HPDE6-E6E7 (cell line): ENCODE measurements around the gene SLC15A3.
A peak's percentile ranks its signal among the peaks of the same experiment; 100 is the strongest.
"Not testable (repeated sequence)": the region's sequence is repeated elsewhere in the genome, so short reads cannot be mapped to it uniquely, and the experiment has no call there.

ENCODE experiments used
- DNase-seq: peaks from one replicate; pipeline ENCODE4 v3.0.0; 2011; ENCODE audit warnings: missing footprints; ENCODE audit errors: extremely low spot score

Gene SLC15A3

DNA sequence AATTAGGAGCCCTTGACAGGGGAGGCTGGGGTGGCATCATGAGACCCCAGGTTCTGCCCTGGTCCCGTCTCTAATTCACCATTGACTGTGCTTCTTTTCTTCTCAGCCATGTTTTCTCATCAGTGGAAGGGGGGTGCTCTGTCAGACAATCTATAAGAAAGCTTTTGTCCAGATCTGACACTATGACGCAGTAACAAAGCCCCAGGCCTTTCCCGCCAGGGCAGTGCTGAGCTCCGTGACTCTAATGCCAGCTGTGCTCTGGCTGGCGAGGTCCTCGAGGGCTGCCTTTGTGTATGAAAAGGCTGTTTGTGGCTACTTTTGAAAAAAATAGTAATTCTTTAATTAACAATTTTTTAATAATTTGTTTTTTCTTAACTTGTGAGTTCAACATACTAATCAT is 22.8 kb upstream of the SLC15A3 start:
- no peak for DNase-seq

GRCh38 chr11:60974316-60974715 is 22.3 kb upstream of the SLC15A3 start:
- not testable (repeated sequence) for DNase-seq

GRCh38 chr11:60973699-60974098 is 21.7 kb upstream of the SLC15A3 start:
- no peak for DNase-seq

GRCh38 chr11:60972182-60973030 is 20.4 kb upstream of the SLC15A3 start:
- DNase-seq: no peak

DNA sequence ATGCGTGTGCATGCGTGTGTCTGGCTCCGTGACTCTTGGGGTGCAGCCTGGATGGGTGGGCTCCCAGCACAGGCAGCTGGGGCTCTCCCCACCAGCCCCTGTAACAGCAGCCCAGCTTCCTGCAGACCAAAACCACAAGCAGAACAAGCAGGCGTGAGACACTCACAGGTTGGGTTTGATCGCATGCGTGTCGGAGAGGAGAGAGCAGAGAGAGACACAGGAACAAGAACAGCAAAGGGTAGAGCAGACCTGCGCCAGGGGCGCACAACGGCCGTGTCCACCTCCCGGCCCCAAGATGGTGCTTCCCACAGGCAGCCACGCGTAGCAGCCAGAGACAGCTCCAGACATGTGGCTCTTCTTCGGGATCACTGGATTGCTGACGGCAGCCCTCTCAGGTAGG is 19.5 kb upstream of the SLC15A3 start, which contains the start of gene CD6:
TSS of gene CD6 (plus strand) at position 161 of the 400 bp plus-strand sequence. CDS start at position 347, 186 bp downstream.
- no peak for DNase-seq

- DNase-seq: no peak
Observed at GRCh38 chr11:60970890-60971289, 18.9 kb upstream of the SLC15A3 start.

GRCh38 chr11:60970369-60970774 is 18.4 kb upstream of the SLC15A3 start:
- no peak for DNase-seq

DNA sequence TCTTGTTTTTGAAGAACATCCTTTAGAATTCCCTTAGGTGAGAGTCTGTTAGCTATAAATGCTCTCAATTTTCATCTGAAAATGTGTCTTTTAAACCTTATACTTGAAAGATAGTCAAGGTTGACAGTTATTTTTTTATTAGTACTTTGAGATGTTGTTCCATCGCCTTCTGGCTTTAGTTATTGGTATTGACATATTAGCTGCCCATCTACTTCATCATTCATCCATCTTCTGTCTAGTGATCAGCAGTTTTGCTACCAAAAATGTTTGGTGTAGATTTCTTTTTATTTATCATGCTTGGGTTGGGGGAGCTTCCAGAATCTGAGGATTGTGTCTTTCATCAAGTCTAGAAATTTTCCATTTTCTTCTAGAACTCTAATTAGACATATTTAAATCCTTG is 16.2 kb upstream of the SLC15A3 start:
- DNase-seq: no peak

GRCh38 chr11:60966890-60967289 is 14.9 kb upstream of the SLC15A3 start:
- DNase-seq: no peak

- no peak for DNase-seq
Observed at GRCh38 chr11:60964801-60965200, 12.8 kb upstream of the SLC15A3 start.

DNA sequence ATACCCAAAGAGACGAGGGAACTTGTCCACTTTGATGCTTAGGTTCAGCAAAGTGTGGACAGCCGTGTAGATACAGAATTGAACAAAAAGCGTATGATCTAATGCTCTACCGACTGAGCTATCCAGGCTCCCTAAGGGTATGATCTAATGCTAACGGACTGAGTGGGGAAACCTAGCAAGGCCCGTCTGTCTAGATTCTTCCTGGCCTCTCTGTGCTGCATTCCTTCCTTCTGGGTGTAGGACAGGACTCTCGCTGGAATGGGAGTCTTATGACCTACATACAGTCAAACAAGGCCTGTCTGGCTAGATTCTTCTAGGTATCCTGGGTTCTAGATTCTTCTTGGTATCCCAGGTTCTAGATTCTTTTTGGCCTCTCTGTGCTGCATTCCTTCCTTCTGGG is 8.4 kb upstream of the SLC15A3 start:
- DNase-seq: no peak

DNA sequence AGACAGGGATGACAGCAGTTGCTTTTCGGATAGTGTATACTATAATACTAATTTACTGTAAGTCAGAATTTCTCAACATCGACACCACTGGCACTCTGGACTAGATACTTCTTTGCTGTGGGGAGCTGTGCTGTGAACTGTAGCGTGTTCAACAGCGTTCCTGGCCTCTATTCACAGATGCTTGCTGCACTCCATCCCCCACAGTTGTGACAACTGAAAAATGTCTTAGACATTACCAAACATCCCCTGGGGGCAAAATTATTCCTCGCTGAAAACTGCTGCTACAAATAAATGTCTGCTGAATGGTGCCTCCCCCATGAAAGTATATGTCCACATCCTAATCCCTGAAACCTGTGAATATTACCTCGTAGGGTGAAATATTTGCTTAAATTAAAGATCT is 7.5 kb upstream of the SLC15A3 start:
- DNase-seq: no peak

DNA sequence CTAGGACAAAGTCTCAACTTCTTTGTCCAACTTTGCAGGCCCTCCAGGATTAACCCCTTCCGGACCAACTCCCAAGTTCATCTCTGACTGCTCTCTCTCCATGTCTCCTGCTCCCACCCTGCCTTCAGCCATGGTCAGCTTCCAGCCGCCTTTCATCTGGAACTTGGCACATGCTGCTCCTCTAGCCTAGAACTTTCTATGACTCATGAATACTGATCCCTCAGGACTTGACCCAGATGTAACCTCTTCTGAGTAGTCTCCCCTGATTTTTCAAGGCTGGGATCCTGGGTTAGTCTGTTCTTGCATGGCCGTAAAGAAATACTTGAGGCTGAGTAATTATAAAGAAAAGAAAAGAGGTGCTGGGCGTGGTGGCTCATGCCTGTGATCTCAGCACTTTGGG is 5.2 kb upstream of the SLC15A3 start:
- DNase-seq: peak; percentile 48

DNA sequence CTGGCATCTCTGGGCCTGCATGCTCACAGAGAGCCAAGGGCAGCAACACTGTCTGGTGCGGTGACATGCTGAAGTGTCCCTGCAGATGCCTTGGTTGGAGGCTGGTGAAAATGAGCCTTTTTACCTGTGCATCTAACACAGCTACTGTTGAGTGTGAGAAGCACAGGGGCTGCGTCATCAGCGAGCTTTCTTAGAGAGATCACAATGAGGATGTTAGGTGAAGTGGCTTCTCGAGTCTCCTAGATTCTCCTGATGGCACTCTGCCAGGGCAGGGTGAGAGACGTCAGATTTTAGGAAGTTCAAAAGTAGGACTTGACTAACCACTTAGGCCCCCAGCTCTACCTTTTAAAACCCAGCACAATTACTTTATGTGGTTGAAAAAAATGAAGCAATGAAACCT is 3.6 kb upstream of the SLC15A3 start:
- DNase-seq: no peak

- DNase-seq: no peak
Observed at GRCh38 chr11:60954421-60954820, 2.4 kb upstream of the SLC15A3 start.

- no peak for DNase-seq
Observed at GRCh38 chr11:60953781-60954180, 1.8 kb upstream of the SLC15A3 start.

GRCh38 chr11:60952742-60953170 is 780 bp upstream of the SLC15A3 start:
- no peak for DNase-seq

GRCh38 chr11:60951606-60951903 is 421 bp downstream of the SLC15A3 start:
- DNase-seq: no peak

DNA sequence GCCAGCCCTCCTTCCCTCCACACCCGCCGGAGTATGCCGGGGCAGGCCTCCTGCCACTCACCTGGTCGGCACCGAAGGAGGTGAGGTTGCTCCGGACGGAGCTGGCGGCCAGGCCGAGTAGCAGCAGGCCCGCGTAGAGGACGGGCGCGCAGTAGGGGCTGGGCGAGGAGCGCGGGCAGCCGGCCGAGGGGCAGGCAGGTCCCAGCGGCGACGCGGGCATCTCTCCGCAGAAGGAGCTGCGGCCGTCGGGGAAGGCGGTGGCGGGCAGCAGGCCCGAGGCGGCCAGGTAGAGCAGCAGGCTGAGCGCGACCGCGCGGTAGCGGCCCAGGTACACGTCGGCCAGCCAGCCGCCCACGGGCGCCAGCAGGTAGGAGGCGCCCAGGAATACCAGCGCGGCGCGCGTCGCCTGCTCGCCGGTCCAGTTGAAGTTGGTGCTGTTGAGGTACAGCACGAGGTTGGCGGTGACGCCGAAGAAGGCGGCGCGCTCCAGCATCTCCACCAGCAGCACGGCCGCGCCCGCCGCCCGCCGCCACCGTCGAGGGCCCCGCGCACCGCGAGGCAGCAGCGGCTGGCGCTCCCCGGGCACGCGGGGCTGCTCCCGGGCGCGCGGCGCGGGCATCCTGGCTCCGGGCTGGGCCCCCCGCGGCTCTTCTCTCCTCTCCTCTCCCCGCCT is 907 bp downstream of the SLC15A3 start:
- DNase-seq: no peak

GRCh38 chr11:60950024-60950423 is 2.0 kb downstream of the SLC15A3 start:
- no peak for DNase-seq

DNA sequence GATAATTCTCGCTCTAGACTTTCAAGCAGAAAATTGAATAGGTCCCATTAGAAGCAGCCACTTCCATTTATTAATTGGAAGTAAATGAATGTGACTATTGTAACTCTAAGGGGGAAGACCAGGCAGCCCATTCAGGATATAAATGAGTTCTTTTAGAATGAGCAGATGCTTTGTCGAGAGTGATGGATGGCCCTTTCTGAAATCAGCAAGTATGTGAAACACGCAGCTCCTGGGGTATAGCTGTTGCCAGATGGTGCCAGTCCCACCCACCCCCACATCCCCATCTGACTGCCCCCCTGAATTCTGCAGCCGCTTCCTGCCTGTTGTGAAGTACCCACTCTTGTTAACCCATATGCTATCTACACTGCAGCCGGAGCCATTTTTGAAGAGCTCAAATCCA is 3.7 kb downstream of the SLC15A3 start:
- no peak for DNase-seq

- no peak for DNase-seq
Observed at GRCh38 chr11:60947700-60948099, 4.3 kb downstream of the SLC15A3 start.

DNA sequence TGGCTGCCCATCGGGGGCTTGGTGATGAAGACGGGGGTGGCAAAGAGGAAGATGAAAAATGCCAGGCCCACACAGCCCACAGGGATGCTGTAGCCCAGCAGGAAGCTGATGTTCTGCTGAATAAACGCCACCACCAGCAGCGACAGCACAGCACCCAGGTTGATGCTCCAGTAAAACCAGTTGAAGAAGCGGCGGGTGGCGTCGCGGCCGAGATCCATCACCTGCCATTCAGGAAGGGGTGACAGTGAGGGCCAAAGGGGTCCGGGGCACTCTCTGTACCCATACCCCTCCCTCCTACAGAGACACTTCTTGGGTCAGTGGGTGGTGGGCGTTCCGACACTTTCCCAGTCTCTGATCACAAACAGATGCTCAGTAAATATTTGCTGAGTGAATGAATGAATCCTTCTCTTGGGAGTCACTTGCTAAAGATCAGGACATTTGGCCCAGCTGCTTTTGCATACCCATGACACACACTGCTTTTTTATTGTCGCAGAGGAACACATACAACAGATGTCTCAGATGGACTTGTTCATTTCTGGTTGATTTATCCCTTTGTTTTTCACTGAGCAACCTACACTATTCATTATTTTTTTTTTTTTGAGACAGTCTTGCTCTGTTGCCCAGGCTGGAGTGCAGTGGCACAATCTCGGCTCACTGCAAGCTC is 5.2 kb downstream of the SLC15A3 start:
- no peak for DNase-seq
